Measurements from ENCODE around the gene STAT5B. TPM values are rescaled to one million over a fixed set of nuclear protein-coding genes. Genes with fewer than 3 reads are reported as not detected.

The STAT5B gene
- total RNA-seq, 2 donors from 2014 or later: 42.4 to 46.2 TPM

DNA sequence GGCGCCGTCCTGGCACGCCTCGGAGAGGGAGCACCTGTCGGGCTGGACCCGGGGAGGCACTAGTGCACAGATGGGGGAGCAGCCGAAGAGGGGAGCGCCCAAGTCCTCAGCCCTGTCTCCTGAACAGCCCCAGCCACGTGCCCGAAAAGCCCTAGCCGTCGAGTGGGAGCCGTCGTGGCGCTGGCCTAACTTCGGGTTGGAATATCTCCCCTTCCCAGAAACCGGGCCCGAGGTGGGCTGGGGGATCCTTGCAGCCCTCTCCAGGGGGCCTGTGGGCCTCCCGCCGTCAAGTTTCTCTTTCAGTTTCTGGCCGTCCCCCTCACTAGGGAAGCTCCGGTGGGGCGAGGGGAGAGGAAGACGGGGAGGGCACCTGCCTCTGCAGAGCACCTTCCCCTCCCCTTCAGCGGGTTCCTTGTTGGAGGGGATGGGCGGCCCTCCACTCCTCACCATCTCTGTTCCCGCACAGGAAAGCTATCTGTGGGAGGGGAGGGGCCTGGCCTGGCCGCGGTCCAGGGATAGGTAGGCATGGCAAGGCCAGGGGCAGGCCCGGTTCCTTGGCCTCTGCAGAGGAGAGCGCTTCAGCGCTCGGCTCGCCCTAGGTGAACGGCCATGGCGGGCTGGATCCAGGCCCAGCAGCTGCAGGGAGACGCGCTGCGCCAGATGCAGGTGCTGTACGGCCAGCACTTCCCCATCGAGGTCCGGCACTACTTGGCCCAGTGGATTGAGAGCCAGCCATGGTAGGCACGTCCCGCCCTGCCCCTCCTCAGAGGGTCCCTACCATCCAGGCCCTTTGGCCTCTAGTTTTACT lies 12.8 kb upstream of the STAT5B start:
- peak; percentile 45 for DNase-seq
- ATAC-seq: peak; percentile 1 to 7
- intact Hi-C loops (cut with DNase I): no loop called here

DNA sequence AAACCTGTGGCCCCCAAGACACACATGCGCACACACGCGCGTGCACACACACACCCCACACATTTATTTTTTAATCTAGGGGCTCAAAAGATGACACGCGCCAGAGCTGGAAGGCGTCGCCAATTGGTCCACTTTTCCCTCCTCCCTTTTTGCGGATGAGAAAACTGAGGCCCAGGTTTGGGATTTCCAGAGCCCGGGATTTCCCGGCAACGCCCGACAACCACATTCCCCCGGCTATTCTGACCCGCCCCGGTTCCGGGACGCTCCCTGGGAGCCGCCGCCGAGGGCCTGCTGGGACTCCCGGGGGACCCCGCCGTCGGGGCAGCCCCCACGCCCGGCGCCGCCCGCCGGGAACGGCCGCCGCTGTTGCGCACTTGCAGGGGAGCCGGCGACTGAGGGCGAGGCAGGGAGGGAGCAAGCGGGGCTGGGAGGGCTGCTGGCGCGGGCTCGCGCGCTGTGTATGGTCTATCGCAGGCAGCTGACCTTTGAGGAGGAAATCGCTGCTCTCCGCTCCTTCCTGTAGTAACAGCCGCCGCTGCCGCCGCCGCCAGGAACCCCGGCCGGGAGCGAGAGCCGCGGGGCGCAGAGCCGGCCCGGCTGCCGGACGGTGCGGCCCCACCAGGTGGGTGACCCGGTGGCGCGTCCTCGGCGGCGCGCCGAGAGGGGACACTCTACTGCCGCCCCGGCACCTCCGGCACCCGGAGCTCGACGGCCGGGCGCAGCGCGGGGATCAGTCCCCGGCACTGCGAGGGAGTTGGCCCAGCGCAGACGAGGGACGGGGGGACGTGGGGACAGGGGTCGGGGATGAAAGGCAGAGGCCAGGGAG lies 12.0 kb upstream of the STAT5B start, which contains the start of gene STAT5A:
Gene STAT5A (plus strand): TSS at position 522 of the 826 bp plus-strand sequence. CDS start 914 bp downstream, outside the sequence.
- intact Hi-C loops (cut with DNase I): no loop called here
- DNase-seq (peak; percentile 94), ATAC-seq (peak; percentile 93 to 94)

DNA sequence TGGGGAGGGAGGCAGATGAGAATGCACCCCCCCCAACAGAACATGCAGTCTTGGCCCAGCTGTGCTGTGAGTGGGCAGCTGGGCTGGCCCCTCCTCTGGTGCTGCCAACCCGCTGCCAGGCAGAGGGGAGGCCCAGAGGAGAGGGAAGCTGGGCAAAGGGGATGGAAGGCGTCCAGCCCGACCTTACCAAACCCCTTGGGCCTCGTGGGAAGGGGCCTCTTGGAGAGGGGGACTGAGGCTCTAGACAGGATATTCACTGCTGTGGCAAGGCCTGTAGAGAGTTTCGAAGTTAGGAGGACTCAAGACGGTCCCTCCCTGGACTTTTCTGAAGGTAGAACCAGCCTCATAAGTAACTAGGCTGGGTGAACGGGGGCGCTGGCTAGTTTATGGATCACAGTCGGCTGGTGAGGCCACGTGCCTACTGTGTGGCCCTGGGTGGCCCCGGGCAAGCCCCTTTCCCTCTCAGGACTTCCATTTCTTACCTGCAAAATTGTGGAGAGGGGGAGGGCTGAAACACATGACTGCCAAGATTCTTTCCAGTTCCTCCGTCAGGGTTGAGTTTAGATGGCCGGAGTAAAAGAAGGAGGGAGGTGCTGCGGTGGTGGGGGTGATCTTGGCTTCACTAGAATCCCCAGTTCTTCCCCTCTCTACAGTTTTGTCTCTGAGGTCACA lies 11.2 kb upstream of the STAT5B start:
- intact Hi-C loops (cut with DNase I): no loop called here
- ATAC-seq: peak; percentile 74 to 75
- peak; percentile 59 for DNase-seq

DNA sequence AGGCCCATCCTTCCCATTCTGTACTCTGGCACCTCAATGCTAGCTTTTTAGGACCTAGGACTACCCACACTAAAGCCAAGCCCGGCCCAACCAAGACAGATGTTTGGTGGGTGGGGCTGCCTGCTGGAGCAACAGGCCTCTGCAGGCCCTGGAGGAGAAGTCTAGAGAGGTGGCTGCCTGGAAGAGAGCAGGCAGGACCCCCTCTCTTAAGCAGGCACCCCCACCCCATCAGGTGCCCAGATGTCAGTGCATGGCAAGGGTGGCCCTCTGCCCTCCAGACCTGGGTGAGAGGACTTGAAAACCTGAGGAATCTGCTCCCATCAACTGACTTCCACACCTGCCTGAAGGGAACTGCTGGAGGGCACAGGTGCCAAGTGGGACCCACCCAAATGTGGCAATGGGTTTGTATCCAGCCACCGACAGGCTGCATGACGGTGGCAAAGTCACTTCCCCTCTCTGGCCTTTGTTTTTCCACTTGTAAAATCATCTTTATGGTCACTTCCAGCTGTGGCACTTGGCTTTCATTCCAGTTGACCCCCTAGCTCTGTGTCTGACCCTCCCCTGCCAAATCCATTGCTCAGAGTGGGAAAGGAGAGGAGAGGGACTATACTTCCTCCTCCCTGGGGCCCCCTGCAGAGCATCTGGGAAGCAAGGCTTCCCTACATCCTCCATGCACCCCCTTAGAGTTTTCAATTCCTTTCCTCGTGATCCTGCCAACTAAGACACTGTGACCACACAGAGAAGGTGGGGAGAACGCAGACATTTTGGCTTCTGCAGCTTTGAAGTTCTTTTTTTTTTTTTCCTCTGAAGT lies 10.4 kb upstream of the STAT5B start:
- peak in 1 of 2 donors; percentile 1 for ATAC-seq
- intact Hi-C loops (cut with DNase I): no loop called here
- peak; percentile 45 for DNase-seq

DNA sequence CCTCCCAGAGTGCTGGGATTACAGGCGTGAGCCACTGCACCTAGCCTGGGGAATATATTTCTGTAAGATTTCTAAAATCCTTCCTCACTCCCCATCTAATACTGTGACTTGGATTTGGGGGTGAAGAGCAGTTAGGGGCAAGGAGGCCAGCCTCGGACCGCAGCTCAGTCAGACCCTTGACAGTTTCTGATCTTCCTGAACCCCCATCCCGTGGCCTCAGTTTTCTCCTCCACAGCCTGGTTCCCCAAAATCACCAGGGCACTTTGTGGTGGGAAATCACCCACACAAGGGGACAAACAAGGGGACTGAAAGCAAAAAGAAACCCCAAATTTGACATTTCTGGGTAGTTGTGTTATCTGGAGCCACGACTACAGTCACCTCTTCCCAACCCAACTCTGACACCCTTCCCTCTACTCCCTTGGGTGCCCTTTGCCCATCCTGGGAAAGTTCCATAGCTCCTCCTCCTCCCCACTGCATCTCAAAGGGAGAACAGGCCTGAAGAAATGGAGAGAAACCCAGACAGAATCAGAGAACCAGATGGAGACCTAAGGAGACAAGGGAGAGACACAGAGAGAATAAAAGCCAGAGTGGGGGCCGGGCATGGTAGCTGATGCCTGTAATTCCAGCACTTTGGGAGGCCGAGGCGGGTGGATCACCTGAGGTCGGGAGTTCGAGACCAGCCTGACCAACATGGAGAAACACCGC lies 9.3 kb upstream of the STAT5B start:
- ATAC-seq: no peak
- intact Hi-C loops (cut with DNase I): no loop called here
- no peak for DNase-seq

DNA sequence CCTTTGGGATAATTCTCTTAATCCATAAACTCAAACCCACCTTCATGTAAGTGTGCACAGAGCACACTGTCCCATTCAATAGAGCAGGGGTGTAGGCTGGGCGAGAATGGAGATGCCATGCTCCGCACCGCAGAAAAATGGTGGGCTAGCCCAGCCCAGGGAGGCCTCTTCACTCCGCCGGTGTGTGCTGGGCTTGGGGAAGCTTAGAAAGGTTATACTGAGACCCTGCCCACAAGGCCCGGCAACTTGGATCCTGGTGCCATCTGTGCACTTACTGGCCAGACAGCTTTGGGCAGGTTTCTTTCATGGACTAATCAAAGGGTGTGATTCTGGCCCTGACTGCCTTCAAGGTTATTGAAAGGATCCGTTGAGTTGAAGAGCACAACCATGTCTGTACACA lies 8.4 kb upstream of the STAT5B start:
- intact Hi-C loops (cut with DNase I): no loop called here
- DNase-seq: no peak
- ATAC-seq: no peak

DNA sequence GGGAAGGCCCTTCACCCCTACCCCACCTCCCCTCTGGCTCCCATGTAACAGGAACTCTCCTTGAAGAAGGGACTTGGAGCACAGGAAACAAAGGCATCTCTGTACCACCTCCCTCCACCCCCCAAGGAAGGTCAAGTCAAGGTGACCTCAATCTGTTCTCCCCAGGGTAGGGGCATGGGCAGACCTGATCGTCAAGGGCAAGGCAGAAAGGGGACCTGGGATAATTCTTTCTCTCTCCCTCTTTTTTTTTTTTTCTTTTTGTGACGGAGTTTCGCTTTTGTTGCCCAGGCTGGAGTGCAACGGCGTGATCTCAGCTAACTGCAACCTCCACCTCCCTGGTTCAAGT lies 7.8 kb upstream of the STAT5B start:
- DNase-seq (no peak), ATAC-seq (no peak)
- intact Hi-C loops (cut with DNase I): no loop called here

DNA sequence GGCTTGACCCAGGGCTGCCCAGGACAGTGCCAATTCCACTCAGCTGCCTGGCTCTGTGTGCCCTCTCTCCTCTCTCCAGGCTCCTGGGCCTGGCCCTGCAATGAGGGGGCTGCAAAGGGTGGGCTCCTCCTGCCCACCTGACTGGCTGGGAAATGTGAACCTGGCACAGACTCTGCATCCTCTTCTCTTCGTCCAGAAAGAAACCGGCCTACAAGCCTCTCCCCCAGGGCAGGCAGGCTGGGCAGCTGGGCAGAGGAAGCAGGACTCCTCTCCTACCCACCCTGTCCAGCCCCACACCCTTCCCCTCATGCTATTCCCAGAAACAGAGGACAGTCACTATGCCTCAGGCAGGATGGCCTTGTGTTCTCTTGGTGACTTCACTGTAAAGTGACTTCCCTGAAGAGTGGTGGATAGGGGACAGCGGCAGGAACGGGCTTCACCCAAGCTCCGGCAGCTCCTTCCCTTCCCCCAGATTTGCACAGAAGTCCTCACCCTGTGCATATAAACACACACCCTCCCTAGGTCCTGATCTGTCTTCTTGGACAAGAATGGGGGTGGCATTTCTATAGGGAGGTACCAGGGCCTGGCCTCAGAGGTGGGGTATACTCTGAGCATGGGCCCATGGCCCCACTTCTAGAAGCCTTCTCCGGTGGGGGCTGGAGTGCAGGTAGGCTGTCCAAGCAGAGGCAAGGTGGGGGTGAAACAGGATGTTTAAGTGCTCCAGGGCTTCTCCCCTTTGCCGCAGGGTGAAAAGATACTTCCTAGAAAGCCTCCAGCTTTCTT lies 7.2 kb upstream of the STAT5B start:
- no peak for DNase-seq

DNA sequence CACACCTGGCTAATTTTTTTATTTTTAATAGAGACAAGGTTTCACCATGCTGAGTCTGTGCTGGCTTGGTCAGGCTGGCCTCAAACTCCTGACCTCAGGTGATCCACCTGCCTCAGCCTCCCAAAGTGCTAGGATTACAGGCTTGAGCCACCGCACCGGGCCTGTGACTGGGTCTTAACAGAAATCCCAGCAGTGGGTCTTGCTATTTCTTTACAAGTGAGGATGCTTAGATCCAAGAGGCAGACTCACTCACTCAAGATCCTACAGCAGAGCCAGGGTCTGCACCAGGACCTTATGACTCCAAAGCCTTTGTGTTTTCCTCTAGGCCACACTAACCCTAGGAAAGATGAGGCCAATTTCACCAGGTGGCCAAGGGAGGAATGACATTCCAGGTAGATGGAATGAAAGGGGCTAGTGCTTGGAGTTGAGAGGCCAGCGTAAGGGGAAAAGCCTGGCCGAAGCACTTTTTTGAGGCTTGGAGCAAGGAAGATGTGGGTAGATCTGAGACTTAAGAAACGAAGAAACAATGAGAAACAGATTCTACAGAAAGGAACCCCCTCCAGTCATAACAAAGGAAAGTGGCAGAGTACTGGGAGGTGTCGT lies 6.4 kb upstream of the STAT5B start:
- no peak for DNase-seq
- intact Hi-C loops (cut with DNase I): no loop called here
- ATAC-seq: no peak

More for the DNA sequence above, 7.2 kb upstream of the STAT5B start:
- intact Hi-C loops (cut with DNase I): no loop called here
- no peak for ATAC-seq

DNA sequence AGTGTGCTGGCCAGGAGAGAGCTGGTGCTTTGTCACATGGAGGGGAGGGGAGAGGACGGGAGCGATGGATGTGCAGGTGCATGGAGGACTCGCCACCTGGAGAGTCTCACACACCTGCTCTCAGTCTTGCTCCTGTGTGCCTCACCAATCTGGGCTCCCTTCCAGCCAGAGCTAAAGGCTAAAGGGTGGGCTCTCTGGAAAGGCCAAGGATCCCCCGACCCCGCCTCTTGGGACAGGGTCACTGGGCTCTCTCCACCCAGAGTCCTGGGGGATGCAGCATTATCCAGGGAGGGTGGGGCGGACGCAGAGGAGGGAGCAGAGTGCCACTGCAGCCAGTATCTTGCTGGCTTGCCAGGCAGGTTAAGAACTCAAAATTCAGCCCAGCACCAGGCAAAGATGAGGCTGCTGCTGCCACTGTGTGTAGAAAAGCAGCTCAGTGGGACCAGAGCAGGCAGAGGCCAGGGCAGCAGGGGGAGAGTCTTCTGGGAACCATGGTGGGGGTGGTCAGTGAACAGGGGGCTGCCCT lies 5.4 kb upstream of the STAT5B start:
- DNase-seq: no peak
- ATAC-seq: no peak
- intact Hi-C loops (cut with DNase I): no loop called here

DNA sequence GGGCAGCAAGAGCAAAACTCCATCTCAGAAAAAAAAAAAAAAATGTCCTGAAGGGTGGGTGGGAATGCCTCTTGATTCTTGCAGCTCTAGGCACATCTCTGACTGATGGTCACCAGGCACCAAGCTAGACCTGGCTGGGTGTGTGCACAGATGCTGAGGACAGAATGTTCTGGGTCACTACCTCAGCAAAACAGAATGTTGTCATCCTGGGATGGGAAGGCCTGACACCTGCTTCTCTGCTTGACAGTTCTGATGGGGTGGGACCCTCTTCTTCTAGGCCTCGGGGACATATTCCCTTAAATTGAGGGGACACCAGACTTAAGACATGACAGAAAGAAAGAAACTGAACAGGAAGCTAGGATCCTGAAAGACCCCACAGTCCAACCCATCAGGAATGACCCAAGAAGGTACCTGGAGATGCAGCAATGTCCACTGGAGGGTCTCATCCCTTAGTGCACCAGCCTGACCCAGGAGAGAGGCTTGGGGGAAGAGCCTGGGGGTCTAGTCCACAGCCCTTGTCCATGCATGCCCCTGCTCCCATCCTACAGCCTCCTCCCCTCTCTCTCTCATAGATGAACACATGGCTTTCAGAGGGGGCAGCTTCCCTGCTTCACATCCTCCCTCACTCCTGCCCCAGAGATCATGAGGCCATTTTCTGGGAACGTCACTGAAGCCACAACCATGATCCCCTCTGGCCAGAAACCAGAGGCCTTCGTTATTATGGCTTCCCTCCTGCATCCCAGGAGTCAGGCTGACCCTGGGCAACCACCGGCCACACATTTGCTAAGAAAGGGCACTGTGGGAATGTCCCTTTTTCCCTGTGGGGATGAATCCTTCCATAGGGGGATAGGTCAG lies 3.8 kb upstream of the STAT5B start:
- intact Hi-C loops (cut with DNase I): no loop called here
- DNase-seq: no peak
- no peak for ATAC-seq

DNA sequence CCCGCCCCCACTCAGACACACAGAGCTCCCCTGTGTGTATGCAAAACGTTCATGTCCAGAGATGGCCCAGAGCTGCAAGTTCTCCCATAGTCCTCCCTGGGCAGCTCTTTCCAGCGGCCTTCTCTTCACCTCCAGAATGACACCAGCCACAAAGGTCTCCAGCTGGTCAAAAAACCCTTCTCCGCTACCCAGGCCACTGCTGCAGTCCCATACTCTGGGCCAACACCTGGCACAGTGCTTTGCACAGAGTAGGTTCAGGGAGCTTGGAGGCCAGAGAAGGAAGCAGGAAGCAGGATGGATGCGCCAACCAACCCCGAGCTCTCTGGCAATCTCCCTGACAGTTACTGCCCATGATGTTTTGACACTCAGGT lies 1.1 kb upstream of the STAT5B start:
- no peak for DNase-seq
- intact Hi-C loops (cut with DNase I): no loop called here
- ATAC-seq: no peak

DNA sequence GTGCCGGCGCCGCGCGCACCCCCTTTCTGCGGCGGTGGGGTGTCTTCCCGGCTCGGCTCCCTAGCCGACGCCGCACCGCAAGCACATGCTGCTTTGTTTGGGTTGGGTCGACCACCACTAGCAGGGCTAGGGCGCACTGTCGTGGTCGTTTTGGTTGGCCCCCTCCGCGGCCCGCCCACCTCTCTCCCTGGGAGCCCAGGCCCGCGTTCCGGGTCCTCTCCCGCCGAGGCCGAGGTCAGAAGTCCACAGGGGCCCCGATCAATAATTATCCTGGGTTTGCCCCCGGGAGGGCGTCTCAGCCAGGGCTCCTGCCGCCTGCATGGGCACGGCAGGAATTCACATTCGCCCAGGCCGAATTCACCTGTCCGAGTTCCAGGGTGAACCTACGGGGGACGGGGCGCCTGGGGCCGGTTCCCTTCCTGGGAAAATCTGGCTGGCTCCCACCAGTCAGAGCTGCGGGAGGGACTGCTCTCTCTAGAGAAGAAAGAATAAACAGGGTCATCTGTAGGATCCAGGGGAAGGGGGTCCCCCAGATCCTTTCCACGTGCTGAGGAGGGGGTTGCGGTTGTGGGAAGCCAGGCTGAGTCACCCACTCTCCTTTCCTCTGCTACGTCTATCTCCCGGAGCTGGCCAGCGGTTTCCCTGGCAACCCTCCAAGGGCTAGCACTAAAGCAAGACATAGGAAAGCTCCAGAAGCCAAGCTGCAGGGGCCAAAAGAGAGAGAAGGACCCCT lies 584 bp upstream of the STAT5B start:
- DNase-seq (peak; percentile 88), ATAC-seq (peak; percentile 38 to 79)
- intact Hi-C loops (cut with DNase I): no loop called here

DNA sequence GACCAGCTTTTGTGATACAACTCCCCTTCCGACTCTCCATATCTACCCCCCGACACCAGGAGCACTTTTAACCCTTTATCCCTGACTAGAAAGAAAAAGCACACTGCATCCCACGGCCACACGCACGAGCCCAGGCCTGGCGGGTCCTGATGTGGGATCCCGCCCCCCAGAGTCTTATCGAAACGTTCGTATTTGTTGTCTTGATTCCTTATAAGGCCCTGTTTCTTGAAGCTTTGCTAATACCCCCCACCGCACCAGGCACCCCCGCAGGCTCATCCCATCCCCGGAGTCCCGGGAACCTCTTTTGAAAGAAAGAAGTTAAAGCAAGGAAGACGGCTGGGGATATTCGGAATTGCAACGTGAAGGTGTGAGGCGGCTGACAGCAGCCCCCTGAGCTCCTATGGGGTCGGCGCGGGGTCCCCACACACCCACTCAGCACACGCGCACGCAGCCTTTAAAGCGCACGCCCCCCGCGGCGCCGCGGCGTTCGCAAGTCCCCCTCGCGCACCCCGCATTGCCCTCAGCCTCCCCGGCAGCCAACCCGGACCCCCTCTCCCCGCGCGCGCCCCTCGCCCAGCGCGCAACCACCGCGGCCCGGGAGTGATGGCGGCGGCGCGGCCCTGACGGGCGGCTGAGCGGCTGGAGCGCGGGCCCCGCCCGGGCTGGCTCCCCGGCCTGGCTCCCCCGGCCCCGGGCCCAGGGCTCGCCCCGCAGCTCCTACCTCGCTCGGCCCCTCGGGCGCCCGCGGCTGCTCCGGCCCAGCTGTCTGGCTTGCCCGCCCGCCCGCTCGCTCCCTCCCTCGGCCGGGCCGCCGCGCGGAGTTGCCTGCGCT lies 448 bp downstream of the STAT5B start:
- intact Hi-C loops (cut with DNase I): no loop called here
- ATAC-seq: peak; percentile 51 to 67
- no peak for DNase-seq
